ENCODE measurements around the gene CCL5.
"Not testable (repeated sequence)": the region's sequence is repeated elsewhere in the genome, so short reads cannot be mapped to it uniquely, and the experiment has no call there.

The CCL5 gene

DNA sequence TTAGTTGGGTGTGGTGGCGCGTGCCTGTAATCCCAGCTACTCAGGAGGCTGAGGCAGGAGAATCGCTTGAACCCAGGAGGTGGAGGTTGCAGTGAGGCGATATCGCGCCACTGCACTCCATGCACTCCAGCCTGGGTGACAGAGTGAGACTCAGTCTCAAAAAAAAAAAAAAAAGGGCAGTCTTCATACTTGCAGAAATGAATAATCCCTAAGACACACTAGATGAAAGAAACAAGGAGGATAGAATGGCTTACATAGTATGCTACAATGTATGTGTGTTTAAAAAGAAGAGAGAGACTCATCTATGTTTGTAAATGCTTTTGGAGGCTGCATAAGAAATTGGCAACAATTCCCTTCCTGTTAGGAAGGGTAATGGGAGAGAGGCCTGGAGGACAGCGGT is 17.6 kb upstream of the CCL5 start:
- DNase-seq, result not testable (repeated sequence)

- no peak for DNase-seq
Observed at GRCh38 chr17:35895636-35896587, 15.8 kb upstream of the CCL5 start.

DNA sequence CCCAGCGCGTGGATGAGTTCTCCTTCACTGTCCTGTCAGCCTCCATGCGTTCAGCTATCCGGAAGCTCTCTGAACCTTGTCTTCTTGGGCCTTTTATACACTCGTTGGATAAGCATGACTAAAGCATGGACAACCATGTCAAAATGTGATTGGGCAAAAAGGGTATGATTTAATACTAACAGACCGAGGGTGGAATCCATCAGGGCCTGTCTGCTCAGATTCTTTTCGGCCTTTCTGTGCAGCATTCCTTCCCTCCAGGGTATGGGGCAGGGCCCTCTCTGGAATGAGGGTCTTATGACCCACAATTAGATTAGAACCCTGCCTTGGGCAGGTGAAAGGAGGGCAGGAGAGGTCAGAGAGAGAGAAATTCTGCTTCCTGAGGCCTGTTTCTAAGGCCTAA is 14.0 kb upstream of the CCL5 start:
- no peak for DNase-seq

DNA sequence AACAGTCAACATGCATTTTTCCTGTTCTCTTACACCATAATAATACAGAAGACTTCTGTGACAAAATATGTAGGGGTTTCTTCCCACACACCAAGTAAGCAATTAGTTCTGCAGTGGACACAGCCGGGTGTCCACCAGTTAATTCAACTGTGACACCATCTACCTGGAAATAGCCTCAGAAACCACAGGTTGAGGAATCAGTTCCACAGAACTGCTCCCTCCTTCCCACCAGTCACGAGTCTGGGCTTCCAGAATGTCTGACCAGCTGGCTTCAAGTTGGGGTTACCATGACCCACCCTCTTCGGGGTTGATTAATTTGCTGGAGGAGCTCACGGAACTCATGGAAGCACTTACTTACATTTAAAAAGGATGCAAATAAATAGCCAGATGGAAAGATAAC is 13.6 kb upstream of the CCL5 start:
- DNase-seq, result no peak

DNA sequence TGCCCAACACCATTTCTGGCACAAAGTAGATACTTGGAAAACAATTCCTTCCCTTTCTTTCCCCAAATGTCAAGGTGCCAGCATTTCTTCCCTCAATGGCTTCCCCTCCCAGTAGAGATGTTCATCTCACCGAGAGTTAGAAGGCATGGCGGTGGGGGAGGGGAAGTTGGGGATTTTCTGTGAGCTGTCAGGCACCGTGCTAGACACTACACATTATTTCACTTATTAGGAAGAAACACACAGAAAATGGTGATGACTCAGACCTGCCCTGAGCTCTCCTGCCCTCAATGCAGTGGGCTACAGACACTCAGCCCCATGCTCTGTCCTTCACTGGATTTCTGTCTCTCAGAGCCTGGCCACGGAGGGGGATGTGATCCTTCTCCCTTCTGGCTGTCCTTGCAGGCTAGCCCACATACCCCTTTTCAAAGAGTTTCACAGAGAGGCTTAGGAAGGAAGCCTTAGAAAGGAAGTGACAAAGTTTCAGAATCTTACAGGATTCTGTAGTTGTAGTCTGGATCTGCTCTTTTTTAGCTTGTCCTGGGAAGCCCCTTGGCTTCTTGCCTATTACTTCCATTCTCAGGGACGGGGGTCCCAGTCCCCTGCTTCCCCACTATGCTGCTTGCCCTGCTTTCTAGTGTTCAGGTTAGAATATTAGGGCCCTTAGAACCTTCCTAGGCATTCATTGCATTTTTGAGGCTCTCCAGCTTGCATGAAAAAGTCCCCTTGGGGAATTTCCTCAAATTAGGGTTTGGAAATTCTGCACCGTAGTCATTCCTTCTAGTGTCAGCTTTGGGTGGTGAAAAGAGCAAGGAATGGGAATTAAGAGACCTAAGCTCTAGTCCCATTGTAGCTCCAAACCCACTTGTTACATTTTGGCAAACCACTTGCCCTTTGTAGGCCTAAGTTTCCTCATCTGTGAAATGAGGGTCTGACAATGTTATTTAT is 12.2 kb upstream of the CCL5 start:
- DNase-seq, result no peak

- DNase-seq, result no peak
Observed at GRCh38 chr17:35891269-35891668, 11.1 kb upstream of the CCL5 start.

DNA sequence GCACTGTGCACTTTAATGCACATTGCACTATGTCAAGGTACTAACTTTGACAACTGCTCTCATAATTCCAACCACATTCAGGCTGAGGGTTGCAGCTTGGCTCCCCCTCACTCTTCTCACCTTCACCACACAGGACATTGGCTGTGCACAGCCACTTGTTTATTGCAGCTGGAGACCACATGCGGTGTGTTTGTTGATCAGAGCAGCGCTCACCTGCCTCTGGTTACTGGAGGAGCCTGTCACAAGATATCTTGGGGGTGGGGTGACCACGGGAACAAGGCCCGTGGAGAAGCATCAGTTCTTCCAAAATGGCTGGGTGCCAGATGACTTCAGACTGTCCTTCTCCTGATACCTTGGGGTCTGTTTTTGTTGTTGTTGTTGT is 10.6 kb upstream of the CCL5 start:
- no peak for DNase-seq

GRCh38 chr17:35889818-35890773 is 9.9 kb upstream of the CCL5 start:
- DNase-seq, result no peak

GRCh38 chr17:35889241-35889640 is 9.1 kb upstream of the CCL5 start:
- no peak for DNase-seq

DNA sequence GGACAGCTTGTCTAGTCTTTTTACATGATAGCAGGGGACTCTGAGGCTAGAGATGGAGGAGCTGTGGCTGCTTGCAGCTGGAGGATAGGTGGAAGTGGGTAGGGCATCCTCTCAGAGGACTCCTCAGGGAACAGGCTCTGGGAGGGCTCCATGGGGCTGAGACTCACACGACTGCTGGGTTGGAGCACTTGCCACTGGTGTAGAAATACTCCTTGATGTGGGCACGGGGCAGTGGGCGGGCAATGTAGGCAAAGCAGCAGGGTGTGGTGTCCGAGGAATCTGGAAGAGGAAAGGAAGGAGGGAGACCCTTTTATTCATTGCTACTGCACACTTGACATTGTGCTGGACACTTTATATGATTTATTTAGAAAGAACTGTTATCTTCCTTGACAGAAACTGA is 1.8 kb downstream of the CCL5 start:
- DNase-seq, result no peak

DNA sequence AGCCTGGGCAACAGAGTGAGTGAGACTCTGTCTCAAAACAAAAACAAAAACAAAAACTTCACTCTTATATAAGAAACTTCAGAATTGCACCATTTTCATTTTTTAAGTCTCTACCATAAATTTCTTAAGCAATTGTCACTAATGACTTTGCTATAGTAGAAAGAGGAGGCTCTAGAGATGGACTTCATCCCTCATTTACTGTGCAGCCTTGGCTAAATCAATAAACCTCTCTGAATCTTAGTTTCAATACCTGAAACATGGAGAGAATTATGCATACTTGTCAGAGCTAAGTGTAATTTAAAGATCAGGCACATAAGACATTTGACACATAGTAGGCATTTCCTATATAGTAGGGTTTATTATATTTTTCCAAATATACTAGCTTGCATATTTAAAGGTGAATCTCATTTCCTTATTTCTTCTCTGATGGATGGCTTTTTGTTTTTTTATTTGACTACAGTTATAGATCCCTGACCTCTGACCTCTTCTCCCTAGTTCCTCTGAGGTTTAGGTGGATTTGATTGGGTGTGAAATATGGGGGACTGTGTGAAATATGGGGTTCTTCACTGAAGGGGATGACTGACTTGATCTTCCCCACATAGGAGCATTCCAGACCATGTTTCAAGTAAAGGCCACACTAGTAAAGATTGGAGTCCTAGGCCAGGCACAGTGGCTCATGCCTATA is 2.7 kb downstream of the CCL5 start:
- DNase-seq, result no peak

DNA sequence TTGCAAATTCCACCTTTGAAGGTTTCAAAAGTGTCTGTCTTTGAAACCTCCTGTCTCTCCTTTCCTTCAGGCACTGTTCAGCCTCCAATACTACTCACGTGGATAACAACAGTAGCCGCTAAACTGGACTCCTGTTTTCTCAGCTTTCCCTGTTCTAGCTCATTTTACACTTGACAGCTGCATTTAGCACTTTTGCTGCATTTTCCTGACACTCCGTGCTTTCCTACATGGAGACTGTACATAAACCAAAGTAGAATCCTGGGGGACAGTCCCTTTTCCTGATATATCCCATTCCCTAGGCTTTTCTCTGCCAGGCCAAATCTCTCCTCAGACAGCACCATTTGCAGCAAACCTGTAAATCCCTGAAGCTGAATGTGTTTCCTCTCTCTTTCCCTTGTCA is 3.6 kb downstream of the CCL5 start:
- DNase-seq, result no peak

DNA sequence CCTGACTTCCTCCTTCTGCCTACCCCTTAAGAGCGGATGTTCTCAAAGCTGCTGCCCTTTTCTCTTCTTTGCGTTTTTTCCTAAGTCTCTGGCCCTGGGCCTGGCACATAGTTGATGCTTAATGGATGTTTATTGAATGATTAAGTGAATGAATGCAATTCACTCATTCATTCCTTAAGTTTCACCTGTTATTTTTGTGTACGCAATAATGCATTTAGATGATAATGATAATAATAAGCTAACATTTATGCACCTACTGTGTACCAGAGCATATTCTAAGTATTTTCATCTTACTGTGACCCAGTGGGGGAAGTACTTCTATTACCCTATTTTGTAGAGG is 4.4 kb downstream of the CCL5 start:
- DNase-seq, result no peak

GRCh38 chr17:35875072-35875799 is 4.9 kb downstream of the CCL5 start:
- no peak for DNase-seq

- no peak for DNase-seq
Observed at GRCh38 chr17:35872196-35872980, 7.8 kb downstream of the CCL5 start.

GRCh38 chr17:35870906-35871819 is 9.0 kb downstream of the CCL5 start:
- no peak for DNase-seq

- DNase-seq, result no peak
Observed at GRCh38 chr17:35868737-35869136, 11.4 kb downstream of the CCL5 start, which contains the start of gene HEATR9. TSS of gene HEATR9 (minus strand) at chr17:35868891. CDS start at chr17:35868742, 149 bp downstream.

- DNase-seq, result no peak
Observed at GRCh38 chr17:35867574-35867973, 12.6 kb downstream of the CCL5 start.

DNA sequence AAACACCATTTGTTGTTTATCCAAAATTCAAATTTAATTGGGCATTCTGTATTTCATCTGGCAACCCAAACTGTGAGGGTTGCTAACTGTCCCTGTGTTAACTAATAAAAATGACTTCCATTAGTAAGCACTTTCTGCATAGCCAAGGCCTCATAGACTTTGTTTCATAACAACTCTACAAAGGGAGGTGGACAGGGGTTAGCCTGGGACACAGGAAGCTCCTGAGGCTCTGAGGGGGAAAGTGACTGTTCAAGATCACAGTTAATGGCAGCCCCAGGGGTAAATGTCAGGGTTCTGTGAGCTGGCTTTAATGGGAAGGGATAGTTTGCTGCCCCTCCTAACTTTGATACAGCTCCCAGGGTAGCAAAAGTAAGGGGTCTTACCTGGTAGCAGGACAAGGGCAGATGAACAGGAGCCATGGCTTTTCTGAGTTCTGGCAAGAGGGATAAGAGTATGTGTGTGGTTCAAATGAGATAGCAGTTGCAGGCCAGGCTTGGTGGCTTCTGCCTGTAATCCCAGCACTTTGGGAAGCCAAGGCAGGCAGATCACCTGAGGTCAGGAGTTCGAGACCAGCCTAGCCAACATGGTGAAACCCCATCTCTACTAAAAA is 13.7 kb downstream of the CCL5 start:
- DNase-seq, result no peak
